ENCODE data around the gene MBD4.
"Not testable (repeated sequence)": the region's sequence is repeated elsewhere in the genome, so short reads cannot be mapped to it uniquely, and the experiment has no call there.

MBD4 gene

GRCh38 chr3:129486664-129487035 is 46.9 kb upstream of the MBD4 start:
- no peak for DNase-seq
- peak overlapping the region; percentile 68 for H2AFZ ChIP-seq (ENCODE audit: insufficient read depth, low read length, poor library complexity)
- H3K4ac ChIP-seq (ENCODE audit: low read depth, low read length), result peak overlapping the region; percentile 95
- no peak overlapping the region for H3K23ac ChIP-seq (ENCODE audit: low read length)
- peaks cover 50% of the 10 kb centered on the region for H3K79me1 ChIP-seq (ENCODE audit: low read length)
- H4K12ac ChIP-seq (ENCODE audit: low read depth, low read length), result peak overlapping the region; percentile 71
- no CpG with 5 or more reads among the region's 2 CpGs for WGBS (ENCODE audit: extremely low coverage, insufficient coverage, insufficient read length)
- peak overlapping the region; percentile 36 for H3K4me2 ChIP-seq (ENCODE audit: low read length)
- peak overlapping the region; percentile 99 for H4K91ac ChIP-seq (ENCODE audit: low read depth, low read length)
- H3K27ac ChIP-seq (ENCODE audit: low read depth, low read length), result peak overlapping the region; percentile 99
- H4K8ac ChIP-seq (ENCODE audit: low read depth, low read length), result peak overlapping the region; percentile 87
- peaks cover 46 to 53% of the 10 kb centered on the region in 2 experiments for H3K4me1 ChIP-seq (ENCODE audit: control insufficient read depth in 1 of 2, insufficient read depth in 2 of 2, low read length in 2 of 2)
- H2BK12ac ChIP-seq (ENCODE audit: low read length), result peak overlapping the region; percentile 94
- no peak overlapping the region for H3K4me3 ChIP-seq (ENCODE audit: low read depth, low read length)
- no peaks in the 10 kb centered on the region for H3K27me3 ChIP-seq (ENCODE audit: insufficient read depth, low read length)
- H2BK5ac ChIP-seq (ENCODE audit: low read depth, low read length, poor library complexity), result peak overlapping the region; percentile 97
- H3K79me2 ChIP-seq (ENCODE audit: control insufficient read depth, insufficient read depth, low read length, poor library complexity), result peaks cover 14% of the 10 kb centered on the region
- H2AK5ac ChIP-seq (ENCODE audit: low read length), result peak overlapping the region; percentile 98
- no peaks in the 10 kb centered on the region for H3K9me3 ChIP-seq (ENCODE audit: insufficient read depth, low read depth, low read length)
- no peak overlapping the region for H3K9ac ChIP-seq (ENCODE audit: low read length)
- peak overlapping the region; percentile 99 for H2BK120ac ChIP-seq (ENCODE audit: insufficient read depth, low read length, poor library complexity)
- H3K18ac ChIP-seq (ENCODE audit: low read length), result peak overlapping the region; percentile 94
- peak overlapping the region; percentile 91 for H3K14ac ChIP-seq (ENCODE audit: low read length)
- H3K36me3 ChIP-seq (ENCODE audit: control insufficient read depth in 1 of 2, insufficient read depth in 2 of 2, low read length in 2 of 2), result peaks cover 3 to 9% of the 10 kb centered on the region in 2 experiments

- Histone ChIP-seq H3K4me1 (ENCODE audit: control insufficient read depth in 1 of 2, insufficient read depth in 2 of 2, low read length in 2 of 2) (peaks cover 46 to 54% of the 10 kb centered on the region in 2 experiments), H3K18ac (ENCODE audit: low read length) (peak overlapping the region; percentile 94), H4K8ac (ENCODE audit: low read depth, low read length) (peak overlapping the region; percentile 87), H3K79me1 (ENCODE audit: low read length) (peaks cover 48% of the 10 kb centered on the region), H3K4me3 (ENCODE audit: low read depth, low read length) (no peak overlapping the region), H3K27me3 (ENCODE audit: insufficient read depth, low read length) (no peaks in the 10 kb centered on the region), H2BK12ac (ENCODE audit: low read length) (peak overlapping the region; percentile 94), H3K36me3 (ENCODE audit: control insufficient read depth in 1 of 2, insufficient read depth in 2 of 2, low read length in 2 of 2) (peaks cover 4 to 10% of the 10 kb centered on the region in 2 experiments), H3K14ac (ENCODE audit: low read length) (peak overlapping the region; percentile 91), H4K91ac (ENCODE audit: low read depth, low read length) (peak overlapping the region; percentile 99), H2AFZ (ENCODE audit: insufficient read depth, low read length, poor library complexity) (peak overlapping the region; percentile 24), H3K9me3 (ENCODE audit: insufficient read depth, low read depth, low read length) (no peaks in the 10 kb centered on the region), H3K27ac (ENCODE audit: low read depth, low read length) (peak overlapping the region; percentile 99), H4K12ac (ENCODE audit: low read depth, low read length) (no peak overlapping the region), H2AK5ac (ENCODE audit: low read length) (peak overlapping the region; percentile 70), H3K9ac (ENCODE audit: low read length) (peak overlapping the region; percentile 30), H3K4me2 (ENCODE audit: low read length) (peak overlapping the region; percentile 58), H2BK120ac (ENCODE audit: insufficient read depth, low read length, poor library complexity) (peak overlapping the region; percentile 99), H3K4ac (ENCODE audit: low read depth, low read length) (peak overlapping the region; percentile 95), H3K23ac (ENCODE audit: low read length) (no peak overlapping the region), H3K79me2 (ENCODE audit: control insufficient read depth, insufficient read depth, low read length, poor library complexity) (peaks cover 14% of the 10 kb centered on the region), H2BK5ac (ENCODE audit: low read depth, low read length, poor library complexity) (peak overlapping the region; percentile 97)
- WGBS (ENCODE audit: extremely low coverage, insufficient coverage, insufficient read length), result no CpG with 5 or more reads among the region's 11 CpGs
- DNase-seq, result peak; percentile 99 to 100
These were observed 46.2 kb upstream of the MBD4 start for GRCh38 chr3:129485721-129486663.

GRCh38 chr3:129485146-129485545 is 45.4 kb upstream of the MBD4 start:
- Histone ChIP-seq H3K4ac (ENCODE audit: low read depth, low read length) (peak overlapping the region; percentile 10), H2BK12ac (ENCODE audit: low read length) (peak overlapping the region; percentile 52), H3K79me2 (ENCODE audit: control insufficient read depth, insufficient read depth, low read length, poor library complexity) (peaks cover 11% of the 10 kb centered on the region), H2BK120ac (ENCODE audit: insufficient read depth, low read length, poor library complexity) (peak overlapping the region; percentile 86), H3K4me1 (ENCODE audit: control insufficient read depth in 1 of 2, insufficient read depth in 2 of 2, low read length in 2 of 2) (peaks cover 40 to 47% of the 10 kb centered on the region in 2 experiments), H2BK5ac (ENCODE audit: low read depth, low read length, poor library complexity) (peak overlapping the region; percentile 82), H3K27ac (ENCODE audit: low read depth, low read length) (peak overlapping the region; percentile 99), H4K8ac (ENCODE audit: low read depth, low read length) (peak overlapping the region; percentile 17), H4K91ac (ENCODE audit: low read depth, low read length) (peak overlapping the region; percentile 78), H3K14ac (ENCODE audit: low read length) (peak overlapping the region; percentile 54), H3K4me2 (ENCODE audit: low read length) (peak overlapping the region; percentile 38), H3K36me3 (ENCODE audit: control insufficient read depth in 1 of 2, insufficient read depth in 2 of 2, low read length in 2 of 2) (peaks cover 6 to 14% of the 10 kb centered on the region in 2 experiments), H3K79me1 (ENCODE audit: low read length) (peaks cover 41% of the 10 kb centered on the region)
- H2AK5ac ChIP-seq (ENCODE audit: low read length); H3K23ac ChIP-seq (ENCODE audit: low read length); H4K12ac ChIP-seq (ENCODE audit: low read depth, low read length); H3K4me3 ChIP-seq (ENCODE audit: low read depth, low read length); H3K27me3 ChIP-seq (ENCODE audit: insufficient read depth, low read length); H2AFZ ChIP-seq (ENCODE audit: insufficient read depth, low read length, poor library complexity); H3K9ac ChIP-seq (ENCODE audit: low read length); H3K9me3 ChIP-seq (ENCODE audit: insufficient read depth, low read depth, low read length); H3K18ac ChIP-seq (ENCODE audit: low read length): not testable (repeated sequence)
- peak in 1 of 2 donors; percentile 42 for DNase-seq
- no CpG with 5 or more reads among the region's 6 CpGs for WGBS (ENCODE audit: extremely low coverage, insufficient coverage, insufficient read length)

- peaks cover 11% of the 10 kb centered on the region for H3K79me2 ChIP-seq (ENCODE audit: control insufficient read depth, insufficient read depth, low read length, poor library complexity)
- peak overlapping the region; percentile 48 for H4K91ac ChIP-seq (ENCODE audit: low read depth, low read length)
- H3K27ac ChIP-seq (ENCODE audit: low read depth, low read length), result no peak overlapping the region
- peak overlapping the region; percentile 65 for H3K18ac ChIP-seq (ENCODE audit: low read length)
- no peak overlapping the region for H2AK5ac ChIP-seq (ENCODE audit: low read length)
- no CpG with 5 or more reads among the region's 8 CpGs for WGBS (ENCODE audit: extremely low coverage, insufficient coverage, insufficient read length)
- peaks cover 40% of the 10 kb centered on the region for H3K79me1 ChIP-seq (ENCODE audit: low read length)
- no peaks in the 10 kb centered on the region for H3K27me3 ChIP-seq (ENCODE audit: insufficient read depth, low read length)
- H2BK5ac ChIP-seq (ENCODE audit: low read depth, low read length, poor library complexity), result peak overlapping the region; percentile 33
- no peak overlapping the region for H3K4me2 ChIP-seq (ENCODE audit: low read length)
- H3K23ac ChIP-seq (ENCODE audit: low read length), result no peak overlapping the region
- H4K12ac ChIP-seq (ENCODE audit: low read depth, low read length), result no peak overlapping the region
- H2BK120ac ChIP-seq (ENCODE audit: insufficient read depth, low read length, poor library complexity), result peak overlapping the region; percentile 3
- peak overlapping the region; percentile 68 for H2BK12ac ChIP-seq (ENCODE audit: low read length)
- no peak for DNase-seq
- no peak overlapping the region for H3K4ac ChIP-seq (ENCODE audit: low read depth, low read length)
- H3K9me3 ChIP-seq (ENCODE audit: insufficient read depth, low read depth, low read length), result no peaks in the 10 kb centered on the region
- H2AFZ ChIP-seq (ENCODE audit: insufficient read depth, low read length, poor library complexity), result no peak overlapping the region
- peaks cover 12 to 20% of the 10 kb centered on the region in 2 experiments for H3K36me3 ChIP-seq (ENCODE audit: control insufficient read depth in 1 of 2, insufficient read depth in 2 of 2, low read length in 2 of 2)
- peaks cover 40 to 47% of the 10 kb centered on the region in 2 experiments for H3K4me1 ChIP-seq (ENCODE audit: control insufficient read depth in 1 of 2, insufficient read depth in 2 of 2, low read length in 2 of 2)
- H3K14ac ChIP-seq (ENCODE audit: low read length), result peak overlapping the region; percentile 63
- no peak overlapping the region for H3K9ac ChIP-seq (ENCODE audit: low read length)
- peak overlapping the region; percentile 49 for H4K8ac ChIP-seq (ENCODE audit: low read depth, low read length)
- no peak overlapping the region for H3K4me3 ChIP-seq (ENCODE audit: low read depth, low read length)
These were observed 44.1 kb upstream of the MBD4 start for GRCh38 chr3:129483870-129484269.

Measured in trophoblast cell (in vitro differentiated cells and primary cell).